DND-41 (cell line): Measurements from ENCODE around the gene GARIN1A.

Source experiments
- EZH2 ChIP-seq: IDR thresholded peaks from 3 replicates; pipeline ENCODE4 v1.6.1; 2012; ENCODE audit warnings: borderline replicate concordance, low read depth, mild to moderate bottlenecking, moderate library complexity, low read length, inconsistent platforms; ENCODE audit not compliant: severe bottlenecking
- TF ChIP-seq, protein P1 (sequence below): IDR thresholded peaks from 2 replicates; pipeline ENCODE4 v1.5.1; 2012; ENCODE audit warnings: borderline replicate concordance, low read length, moderate library complexity, mild to moderate bottlenecking; ENCODE audit not compliant: poor library complexity, severe bottlenecking; ENCODE audit errors: extremely low read depth

DNA sequence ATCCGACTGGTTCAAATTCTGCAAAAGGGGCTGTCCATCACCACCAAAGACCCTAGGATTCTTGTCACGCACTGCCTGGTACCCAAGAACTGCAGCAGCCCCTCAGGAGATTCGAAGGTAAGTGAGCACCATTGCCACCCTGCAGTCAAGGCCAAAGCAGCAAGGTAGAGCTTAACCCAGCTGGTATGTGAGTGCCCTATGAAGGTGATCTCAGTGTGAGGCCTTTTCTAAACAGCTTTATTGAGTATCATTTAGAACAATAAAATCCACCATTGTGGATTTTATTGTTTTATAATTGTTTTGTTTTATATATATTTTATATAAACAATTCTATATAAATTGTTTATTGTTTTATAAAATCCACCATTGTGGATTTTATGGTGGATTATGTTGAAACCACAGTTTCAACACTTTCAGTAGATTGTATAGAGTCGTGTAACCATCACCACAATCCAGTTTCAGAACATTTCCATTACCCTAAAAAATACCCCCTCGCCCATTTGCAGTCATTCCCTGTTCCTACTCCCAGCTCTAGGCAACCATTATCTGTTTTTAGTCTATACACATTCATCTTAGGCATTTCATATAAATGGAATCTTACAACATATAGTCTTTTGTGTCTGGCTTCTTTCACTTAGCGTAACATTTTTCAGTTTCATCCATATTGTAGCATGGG is 47.0 kb downstream of the GARIN1A start:
- TF ChIP-seq, protein P1, sequence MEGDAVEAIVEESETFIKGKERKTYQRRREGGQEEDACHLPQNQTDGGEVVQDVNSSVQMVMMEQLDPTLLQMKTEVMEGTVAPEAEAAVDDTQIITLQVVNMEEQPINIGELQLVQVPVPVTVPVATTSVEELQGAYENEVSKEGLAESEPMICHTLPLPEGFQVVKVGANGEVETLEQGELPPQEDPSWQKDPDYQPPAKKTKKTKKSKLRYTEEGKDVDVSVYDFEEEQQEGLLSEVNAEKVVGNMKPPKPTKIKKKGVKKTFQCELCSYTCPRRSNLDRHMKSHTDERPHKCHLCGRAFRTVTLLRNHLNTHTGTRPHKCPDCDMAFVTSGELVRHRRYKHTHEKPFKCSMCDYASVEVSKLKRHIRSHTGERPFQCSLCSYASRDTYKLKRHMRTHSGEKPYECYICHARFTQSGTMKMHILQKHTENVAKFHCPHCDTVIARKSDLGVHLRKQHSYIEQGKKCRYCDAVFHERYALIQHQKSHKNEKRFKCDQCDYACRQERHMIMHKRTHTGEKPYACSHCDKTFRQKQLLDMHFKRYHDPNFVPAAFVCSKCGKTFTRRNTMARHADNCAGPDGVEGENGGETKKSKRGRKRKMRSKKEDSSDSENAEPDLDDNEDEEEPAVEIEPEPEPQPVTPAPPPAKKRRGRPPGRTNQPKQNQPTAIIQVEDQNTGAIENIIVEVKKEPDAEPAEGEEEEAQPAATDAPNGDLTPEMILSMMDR, result no peak
- TF ChIP-seq EZH2, result no peak
